Measurements from ENCODE around the gene F5.

DNA sequence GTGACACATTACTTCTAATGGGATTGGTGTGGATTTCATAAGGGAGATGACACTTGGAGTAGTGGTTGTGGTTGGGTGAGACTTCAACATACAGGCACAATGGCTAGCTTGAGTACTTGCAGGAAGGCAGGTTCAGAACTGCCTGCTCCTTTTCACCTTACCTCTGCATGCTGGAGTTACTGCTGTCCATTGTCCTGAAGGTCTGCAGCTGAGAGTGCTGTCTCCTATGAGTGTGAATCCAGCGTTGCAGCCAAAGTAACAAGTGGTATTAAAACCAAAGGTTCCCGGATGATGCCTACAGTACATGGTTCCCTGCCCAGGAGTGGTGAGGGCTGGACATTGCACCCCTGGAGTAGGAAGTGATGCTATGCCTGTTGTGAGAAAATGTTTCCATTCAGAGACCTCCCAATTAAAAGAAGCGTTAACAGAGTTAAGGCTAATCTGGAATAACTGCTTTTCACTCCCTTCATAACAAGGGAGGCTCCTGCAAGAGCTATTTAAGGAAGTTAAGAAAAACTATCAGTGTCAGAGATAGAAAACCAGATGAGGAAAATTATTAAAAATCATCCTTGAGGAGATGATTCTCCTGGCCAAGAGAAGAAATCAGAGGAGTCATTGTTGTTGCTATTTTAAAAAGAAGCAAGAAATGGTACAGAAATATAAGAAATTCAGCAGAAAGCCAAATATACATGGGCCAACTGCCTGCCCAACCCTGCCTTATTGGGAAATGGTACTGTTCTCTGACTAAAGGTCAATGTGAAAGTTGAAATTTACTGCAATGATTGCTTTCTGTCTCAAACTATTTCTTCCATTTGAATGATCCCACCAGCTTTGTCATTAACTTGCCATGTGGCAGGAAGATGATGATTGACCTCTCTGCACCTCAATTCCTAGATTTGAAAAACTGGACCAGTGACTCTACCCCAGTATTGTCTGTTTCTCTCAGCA lies 9.8 kb upstream of the F5 start:
- no peak for TF ChIP-seq POLR2A (IDR thresholded peaks at IDR 0.05; ENCODE audit: low read depth, low read length)
- TF ChIP-seq POLR2AphosphoS5 (IDR thresholded peaks at IDR 0.05; ENCODE audit: low read depth, low read length): no peak
